Skeletal muscle cell (primary cell): ENCODE measurements around the gene B3GNT9.

Experiments
- DNase-seq: peaks from one replicate; pipeline ENCODE4 v3.0.0-alpha.2; 2010; ENCODE audit warnings: low read depth
- H3K4me3 ChIP-seq: 2 replicates; pipeline ENCODE4 v1.5.1; 2011; ENCODE audit warnings: low read depth, mild to moderate bottlenecking, control low read depth, low read length, moderate library complexity

B3GNT9 gene

DNA sequence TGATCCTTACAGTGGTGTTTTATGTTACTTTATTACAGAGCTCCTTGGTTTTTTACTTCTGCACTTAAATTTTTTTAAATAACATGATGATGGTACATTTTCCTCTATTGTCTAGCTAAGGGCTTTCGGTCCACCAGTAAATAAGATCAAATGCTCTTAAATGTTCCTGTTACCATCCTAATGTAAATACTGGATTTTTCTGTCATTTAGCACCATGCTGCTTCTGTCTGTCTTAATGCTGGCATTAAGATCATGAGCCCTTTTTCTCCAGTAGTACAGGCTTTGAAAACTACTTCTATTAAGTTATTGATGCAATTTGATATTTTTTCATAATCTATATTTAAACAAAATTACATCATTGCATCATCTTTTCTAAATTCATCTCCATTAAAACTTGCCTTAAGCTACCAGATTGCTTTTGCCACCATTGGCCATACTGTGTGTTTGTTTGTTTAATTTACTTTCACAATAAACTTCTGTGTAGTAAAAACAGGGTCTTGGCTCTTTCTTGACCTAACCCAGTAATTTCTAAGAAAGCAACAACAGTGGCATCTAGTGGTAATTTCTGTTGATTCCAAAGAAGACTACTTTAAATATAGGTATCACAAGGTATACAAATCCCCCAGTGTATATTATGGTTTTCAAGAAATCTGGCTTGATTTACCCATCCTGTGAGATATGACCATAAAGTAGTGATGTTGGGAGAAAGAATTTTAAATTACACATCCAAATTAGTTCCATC is 50.1 kb downstream of the B3GNT9 start:
- DNase-seq: no peak
- H3K4me3 ChIP-seq: no peak overlapping the region

DNA sequence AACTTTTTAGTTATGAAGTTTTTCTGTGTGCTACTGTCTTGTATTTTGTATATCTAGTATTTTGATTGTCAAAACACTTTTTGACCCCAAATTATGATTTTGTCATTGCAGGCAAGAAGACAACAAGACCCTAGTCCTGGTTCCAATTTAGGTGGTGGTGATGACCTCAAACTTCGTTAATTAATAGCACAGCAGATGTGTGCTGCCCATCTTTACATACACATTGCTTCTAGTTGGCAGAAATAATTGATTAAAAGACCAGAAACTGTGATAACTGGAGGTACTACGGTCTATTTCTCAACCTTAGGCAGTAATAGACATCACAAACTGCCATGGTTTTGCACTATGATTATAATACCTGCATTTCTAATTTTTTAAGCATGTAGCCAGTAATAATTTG is 52.2 kb downstream of the B3GNT9 start:
- no peak for DNase-seq
- H3K4me3 ChIP-seq: no peak overlapping the region
